ENCODE data around the gene DNAJC30. TPM values are rescaled to one million over a fixed set of nuclear protein-coding genes. Genes with fewer than 3 reads are reported as not detected.

Gene DNAJC30
- total and polyA plus RNA-seq, 2 of the 8 experiments (the other 6 are each of a cell fraction or from before 2014, with no cell fraction given) = 6.1 to 6.3 TPM

DNA sequence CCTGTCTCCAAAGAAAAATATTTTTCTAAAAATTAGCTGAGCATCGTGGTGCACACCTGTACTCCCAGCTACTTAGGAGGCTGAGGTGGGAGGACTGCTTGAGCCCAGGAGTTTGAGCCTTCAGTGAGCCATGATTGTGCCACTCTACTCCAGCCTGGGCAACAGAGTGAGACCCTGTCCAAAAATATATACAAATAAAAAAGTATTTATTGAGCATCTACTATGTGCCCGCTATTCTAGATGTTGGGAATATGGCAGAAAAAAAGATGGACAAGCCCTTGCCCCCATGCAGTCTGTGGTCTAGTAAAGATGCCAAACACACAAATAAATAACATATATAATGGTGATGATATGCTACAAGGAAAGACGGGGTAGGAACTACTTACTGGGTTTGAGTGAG is 40.6 kb upstream of the DNAJC30 start (continued):
- no peak for TF ChIP-seq KDM5A (IDR thresholded peaks at IDR 0.05; ENCODE audit: low read length)
- no peak for TF ChIP-seq TEAD4 (IDR thresholded peaks at IDR 0.05; ENCODE audit: low read depth, low read length)
- no peak for TF ChIP-seq SP2 (IDR thresholded peaks at IDR 0.05; ENCODE audit: low read length)
